NAMALWA (cell line): ENCODE results near the gene CLDN18.

ENCODE experiments used
- DNase-seq: peaks from one replicate; pipeline ENCODE4 v3.0.0-alpha.2; 2015; ENCODE audit warnings: low spot score

CLDN18 gene

DNA sequence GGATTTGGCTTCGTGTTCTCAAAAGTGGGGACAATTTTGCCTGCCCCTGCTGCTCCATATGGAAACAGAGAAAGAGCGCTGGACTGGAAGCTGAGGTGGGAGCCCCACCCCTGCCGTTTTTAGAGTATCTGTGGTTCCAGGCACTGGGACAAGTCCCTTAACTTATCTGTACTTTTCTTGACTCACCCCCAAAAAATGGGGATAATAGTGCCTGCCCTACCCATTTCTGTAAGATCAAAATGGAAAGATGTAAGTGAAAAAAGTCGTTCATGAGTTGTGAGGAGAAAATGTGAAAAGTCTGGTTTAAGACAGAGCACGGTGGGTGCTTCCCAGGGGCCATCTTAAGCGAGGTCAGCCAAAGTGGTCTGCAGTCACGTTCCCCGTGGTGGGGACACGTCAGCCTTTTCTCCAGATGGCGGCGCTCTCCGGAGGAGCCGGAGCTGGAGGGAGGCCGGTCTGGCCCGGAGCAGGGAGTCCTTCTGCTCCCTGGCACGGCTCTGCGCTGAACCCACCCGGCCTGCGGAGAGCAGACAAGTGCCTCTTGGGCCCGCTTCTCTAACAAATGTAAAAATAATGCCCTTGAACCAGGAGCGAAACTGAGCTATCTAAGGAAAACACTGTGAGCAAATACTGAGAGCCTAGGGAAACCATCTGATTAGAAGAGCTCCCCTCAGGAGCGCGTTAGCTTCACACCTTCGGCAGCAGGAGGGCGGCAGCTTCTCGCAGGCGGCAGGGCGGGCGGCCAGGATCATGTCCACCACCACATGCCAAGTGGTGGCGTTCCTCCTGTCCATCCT is at the start of gene CLDN18:
CLDN18 (plus strand) TSS at position 690 of the 797 bp plus-strand sequence; CDS start at position 751, 61 bp downstream.
- DNase-seq: no peak

DNA sequence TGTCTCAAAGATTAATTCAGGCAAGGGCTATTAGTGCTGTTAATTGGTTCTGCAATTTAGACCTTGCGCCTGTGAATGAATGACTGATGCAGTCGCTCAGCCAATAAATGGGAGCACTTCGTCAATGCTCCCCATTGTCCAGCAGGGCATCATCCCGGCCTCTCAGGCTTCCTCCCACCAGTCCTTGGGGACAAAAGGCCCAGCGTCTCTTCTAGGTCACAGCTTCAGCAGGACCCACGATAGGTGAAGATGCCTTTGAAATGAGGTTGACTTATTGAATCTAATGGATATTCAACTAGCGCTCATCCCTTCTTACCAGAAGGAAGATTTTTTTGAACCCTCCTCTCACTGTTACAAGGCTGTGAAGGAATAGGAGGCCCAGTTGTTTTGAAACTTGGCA is 47.7 kb upstream of the CLDN18 start:
- DNase-seq: no peak

DNA sequence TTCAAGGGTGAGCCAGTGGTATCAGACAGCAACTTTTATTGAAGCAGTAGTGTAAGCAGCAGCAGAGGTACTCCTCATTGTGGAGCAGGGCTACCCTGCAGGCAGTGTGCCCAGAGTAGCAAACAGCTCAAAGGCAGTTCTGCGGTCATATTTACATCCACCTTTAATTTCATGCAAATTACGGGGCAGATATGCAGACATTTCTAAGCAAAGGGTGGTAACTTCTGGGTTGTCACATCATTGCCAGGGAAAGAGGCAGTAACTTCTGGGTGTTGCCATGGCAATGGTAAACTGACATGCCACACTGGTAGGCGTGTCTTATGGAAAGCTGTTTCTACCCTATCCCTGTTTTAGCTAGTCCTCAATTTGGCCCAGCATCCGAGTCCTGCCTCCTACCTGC is 46.5 kb upstream of the CLDN18 start:
- no peak for DNase-seq

DNA sequence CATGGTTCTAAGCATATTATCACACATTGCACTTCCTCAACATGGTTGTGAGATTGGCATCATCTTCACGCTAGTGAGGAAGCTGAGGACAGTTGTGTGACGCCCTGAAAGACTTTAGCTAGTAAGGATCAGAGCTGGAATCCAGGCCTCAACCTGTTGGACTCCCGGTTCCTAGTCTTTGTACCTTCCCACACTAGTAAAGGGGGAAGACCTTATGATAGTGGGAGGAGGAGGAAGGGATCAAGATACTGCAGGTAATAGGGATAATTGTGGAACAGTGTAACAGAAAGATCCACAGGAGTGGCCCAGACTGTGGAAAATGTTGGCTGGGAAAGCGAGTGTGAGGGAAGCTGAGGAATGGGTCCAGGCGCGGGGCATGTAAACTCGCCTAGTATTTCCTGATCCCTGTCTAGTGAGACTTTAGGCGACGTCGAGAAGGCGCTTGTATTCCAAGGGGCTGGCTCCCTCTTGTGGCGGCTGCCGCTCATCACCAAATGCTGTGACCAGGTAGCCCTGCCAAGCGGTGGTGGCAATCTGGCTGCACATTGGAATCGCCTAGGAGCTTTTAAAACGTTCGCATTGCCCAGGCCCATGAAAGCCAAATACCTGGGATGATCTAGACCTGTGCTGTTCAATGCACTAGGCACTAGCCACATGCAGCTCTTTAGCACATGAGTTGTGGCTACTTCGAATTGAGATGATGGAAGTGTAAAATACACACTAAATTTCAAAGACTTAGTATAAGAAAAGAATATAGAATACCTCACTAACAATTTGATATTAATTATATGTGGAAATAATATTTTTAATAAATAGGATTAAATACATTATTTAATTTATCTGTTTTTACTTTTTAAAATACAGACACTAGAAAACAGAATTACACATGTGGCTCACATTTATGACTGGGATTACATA is 38.8 kb upstream of the CLDN18 start:
- peak; percentile 75 for DNase-seq

DNA sequence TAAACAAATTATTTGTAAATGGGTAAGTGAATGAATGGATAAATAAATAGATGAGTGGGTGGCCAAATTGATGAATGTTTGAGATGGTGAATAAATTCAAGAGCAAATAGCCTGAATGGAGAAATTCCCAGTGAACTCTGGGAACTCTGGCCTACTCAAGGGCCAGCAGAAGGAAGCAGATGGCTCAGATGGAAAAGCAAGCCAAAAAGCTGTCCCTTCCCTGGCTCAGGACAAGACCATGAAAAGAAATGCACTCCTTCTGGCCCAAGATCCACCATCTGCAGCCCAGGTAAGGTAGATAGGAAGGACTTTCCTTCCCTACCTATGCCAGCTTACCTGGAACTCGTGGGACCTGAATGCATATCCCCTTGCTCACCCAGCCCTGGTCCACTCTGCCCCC is 37.6 kb upstream of the CLDN18 start:
- DNase-seq: no peak

DNA sequence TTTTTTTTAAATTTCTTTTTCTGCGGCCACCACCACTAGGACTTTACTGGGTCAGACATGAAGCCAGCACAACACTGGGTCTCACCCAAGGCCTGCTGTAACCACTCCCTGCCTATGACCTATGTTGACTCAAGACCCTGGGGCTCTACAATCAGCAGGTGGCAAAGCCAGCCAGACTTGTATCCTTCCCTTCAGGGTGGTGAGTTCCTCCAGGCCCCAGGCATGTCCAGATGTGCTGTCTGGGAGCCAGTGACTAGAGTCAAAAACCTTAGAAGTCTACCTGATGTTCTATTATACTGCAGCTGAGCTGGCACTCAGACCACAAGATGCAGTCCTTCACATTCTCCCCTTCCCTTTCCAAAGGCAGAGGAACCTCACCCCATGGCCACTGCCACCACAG is 31.6 kb upstream of the CLDN18 start:
- DNase-seq: no peak

DNA sequence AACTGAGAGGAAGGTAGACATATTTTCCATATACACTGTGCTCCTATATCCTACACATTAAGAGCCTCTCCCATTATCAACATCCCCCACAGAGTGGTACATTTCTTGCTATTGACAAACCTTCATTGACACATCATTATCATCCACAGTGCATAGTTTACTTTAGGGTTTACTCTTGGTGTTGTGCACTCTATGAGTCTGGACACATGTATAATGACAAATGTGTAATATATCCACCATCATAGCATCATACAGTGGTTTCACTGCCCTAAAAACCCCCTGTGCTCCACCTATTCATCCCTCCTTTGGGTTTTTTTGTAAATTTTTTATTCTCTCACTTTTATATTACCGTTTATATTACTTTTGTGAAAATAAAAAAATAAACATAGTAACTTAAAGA is 22.2 kb upstream of the CLDN18 start:
- DNase-seq: no peak

DNA sequence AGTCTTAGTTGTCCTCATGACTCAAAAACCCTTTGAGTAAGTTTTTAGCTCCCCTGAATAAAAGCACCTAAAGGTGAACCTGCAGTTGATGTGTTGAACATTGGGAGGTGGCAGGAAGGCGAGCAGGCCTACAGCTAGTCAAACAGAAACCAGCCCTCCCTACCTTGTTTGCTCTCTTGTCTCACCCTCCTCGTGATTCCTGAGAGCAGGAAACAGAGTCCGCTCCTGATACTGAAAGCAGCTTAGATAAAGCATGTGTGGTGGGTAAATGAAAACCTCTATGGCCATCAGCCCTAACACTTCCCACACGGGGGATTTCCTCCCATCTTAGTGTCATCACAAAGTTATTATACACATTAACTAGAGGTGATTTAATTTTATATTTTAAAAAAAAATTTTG is 21.8 kb upstream of the CLDN18 start:
- DNase-seq: no peak

DNA sequence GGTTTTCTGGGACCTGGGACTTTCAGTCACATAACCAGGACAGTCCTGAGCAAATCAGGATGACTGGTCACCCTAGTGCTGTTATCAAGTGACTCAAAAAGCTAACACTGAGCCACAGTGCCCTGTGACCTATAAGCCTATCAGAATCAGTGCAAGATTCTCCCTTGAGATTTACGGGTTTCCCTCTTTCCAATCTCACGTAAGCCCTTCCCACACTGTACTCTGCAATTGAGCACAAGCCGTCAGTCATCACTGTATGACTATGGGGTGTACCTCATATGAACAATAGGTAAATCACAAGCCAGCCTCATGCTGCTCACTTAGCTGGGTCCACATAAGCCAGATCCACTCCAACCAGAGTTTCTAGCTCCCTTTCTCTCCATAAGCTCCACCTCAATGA is 21.0 kb upstream of the CLDN18 start:
- DNase-seq: no peak

DNA sequence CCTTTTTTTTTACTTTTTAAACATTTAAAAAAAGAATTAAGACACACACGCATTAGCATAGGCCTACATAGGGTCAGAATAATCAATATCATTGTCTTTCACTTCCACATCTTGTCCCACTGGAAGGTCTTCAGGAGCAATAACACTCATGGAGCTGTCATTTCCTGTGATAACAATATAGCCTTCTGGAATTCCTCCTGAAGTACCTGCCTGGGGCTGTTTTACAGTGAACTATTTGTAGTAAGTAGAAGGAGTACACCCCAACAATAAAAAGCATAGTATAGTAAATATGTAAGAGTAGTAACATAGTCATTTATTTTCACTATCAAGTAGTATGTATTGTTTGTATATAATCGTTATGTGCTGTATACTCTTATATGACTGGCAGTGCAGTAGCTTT is 19.5 kb upstream of the CLDN18 start:
- no peak for DNase-seq

DNA sequence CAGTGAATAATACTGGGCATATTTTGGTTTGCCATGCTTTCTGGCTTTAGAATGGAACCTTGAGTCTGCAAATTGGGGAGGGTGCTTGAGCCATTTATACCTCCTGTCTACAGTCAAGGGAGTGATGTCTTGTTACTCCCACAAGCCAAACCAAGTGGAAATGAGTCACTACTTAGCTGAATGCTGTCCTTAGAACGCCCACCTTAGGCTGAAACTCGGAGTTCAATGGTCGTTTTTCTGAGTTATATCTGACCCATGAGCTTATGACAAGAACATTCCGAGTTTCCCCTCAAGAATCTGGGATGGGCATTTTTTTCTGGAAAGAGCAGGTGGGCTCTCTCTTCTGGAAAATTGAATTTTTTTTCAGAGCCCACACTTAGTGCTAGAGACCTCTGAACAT is 17.4 kb upstream of the CLDN18 start:
- no peak for DNase-seq

DNA sequence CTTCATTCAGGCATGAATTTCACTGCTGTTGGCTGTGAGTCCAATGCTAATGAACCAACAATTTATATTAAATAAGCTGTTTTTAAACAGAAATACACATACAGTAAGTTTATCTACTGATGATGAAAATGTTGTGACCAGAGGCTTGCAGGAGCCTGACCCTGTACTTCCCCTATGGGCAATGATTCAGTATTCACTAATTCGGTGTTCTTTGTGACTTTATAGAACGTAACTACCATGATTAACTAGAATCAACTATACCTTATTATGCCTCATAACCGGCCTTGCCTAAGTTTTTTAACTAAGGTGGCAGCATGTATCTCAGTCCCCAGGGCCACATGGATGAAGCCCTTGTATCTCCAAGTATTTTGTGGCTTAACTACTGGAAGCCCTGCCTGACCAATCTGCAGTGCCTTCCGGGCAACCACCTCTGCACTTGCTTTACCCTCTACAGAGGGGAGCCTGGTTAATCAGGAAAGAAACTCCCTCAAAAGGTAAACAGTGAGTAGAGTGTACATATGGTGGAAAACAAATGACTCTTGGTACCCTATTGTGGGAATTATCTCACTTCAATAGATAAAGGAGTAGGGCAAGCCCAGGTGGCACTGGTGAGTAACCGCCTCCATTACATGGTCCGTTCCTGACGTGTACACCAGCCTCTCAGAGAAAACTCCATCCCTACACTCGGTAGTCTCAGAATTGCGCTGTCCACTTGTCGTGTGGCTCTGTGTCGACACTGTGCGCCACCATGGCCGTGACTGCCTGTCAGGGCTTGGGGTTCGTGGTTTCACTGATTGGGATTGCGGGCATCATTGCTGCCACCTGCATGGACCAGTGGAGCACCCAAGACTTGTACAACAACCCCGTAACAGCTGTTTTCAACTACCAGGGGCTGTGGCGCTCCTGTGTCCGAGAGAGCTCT is 11.6 kb upstream of the CLDN18 start:
- DNase-seq: no peak

DNA sequence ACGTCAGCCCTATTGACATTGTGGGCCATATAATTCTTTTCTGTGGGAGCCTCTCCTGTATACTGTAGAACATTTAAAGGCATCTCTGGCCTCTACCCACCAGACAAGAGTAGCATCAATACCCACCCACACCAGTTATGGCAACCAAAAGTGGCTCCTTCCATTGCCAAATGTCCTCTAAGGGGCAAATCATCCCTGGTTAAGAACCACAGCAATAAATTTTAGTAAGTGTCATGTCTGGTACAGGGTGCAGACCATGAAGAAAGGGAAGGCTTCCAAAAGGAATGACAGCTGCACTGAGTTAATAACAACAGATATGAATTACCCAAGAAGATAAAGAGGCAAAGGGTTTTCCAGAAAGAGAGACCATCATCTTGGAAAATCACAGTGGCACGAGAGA is 6.9 kb upstream of the CLDN18 start:
- no peak for DNase-seq

DNA sequence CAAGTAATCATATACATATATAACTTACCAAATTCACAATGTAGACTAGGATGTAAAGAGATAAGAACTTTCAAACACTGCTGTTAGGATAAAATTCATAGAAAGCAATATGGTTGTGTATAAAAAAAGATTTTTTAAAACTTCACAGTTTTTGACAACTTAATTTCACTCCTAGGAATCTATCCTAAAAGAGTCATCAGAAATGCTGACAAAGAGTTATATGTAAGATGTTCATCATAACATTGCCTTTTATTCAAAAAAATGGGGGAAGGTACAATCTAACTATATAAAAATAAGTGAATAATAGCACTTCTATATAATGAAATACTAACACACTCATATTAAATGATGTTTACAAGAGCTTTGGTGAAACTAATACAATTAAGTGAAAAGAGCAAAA is 4.3 kb upstream of the CLDN18 start:
- DNase-seq: no peak

DNA sequence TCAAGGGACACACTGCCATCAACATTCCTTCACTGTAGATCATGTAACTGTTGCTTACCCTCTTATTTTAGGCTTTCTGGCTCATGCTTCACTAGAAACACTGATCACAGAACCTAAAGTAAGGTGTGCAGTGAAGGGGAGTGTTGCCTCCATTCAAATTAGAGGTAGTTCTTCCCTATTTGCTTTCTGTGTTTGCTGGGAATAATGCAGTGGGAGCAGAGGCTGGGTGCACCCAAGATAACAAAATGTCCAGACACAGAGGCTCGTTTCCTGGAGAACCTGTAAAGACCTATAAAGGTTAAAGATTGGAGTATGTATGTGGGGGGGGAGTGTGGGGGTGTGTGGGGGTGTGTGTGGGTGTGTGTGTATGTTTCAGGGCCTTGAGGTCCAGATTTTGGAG is 2.1 kb upstream of the CLDN18 start:
- no peak for DNase-seq

DNA sequence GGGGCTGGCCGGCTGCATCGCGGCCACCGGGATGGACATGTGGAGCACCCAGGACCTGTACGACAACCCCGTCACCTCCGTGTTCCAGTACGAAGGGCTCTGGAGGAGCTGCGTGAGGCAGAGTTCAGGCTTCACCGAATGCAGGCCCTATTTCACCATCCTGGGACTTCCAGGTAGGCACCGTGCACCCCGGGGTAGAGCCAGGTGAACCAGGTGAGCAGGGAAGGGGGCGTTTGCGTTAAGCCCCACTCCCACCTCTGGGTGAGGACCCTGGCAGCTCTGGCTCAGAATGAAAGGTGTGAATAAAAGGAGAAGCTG is 267 bp downstream of the CLDN18 start:
- DNase-seq: no peak

DNA sequence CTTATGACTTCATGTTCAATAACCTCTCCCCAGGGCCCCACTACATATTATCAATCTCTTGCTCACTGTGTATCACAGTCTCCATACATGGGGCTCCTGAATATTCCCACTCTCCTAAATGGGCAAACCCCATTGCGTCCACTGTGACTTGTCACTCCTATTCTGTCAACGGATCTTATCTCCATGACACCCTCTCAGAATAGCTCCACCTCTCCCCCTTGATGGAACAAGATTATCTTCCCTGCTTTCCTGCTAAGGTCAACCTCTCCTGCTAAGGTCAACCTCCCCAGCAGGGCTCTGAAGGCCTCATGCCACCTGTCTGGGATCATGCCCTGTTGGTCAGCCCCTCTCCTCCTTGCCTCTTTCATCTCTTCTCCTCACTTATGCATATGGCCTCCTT is 1.8 kb downstream of the CLDN18 start:
- DNase-seq: no peak

DNA sequence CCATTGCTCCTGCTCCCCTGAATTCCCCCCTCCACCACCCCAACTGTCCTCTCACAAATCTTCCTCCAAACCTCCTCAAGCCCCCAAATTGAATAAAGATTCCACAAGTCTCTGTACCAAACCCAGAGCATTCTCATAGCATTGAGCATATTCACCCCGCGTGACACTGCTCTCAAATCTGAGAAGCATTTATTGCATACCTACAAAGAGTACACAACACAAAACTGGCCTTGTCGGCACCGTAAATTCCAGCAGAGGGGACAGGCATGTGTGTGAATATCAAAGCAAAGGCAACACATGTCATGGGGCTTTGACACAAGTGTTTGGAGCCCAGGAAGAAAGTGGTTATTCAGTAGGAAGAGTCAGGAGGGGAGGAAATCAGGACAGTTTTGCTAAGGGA is 2.6 kb downstream of the CLDN18 start:
- no peak for DNase-seq

DNA sequence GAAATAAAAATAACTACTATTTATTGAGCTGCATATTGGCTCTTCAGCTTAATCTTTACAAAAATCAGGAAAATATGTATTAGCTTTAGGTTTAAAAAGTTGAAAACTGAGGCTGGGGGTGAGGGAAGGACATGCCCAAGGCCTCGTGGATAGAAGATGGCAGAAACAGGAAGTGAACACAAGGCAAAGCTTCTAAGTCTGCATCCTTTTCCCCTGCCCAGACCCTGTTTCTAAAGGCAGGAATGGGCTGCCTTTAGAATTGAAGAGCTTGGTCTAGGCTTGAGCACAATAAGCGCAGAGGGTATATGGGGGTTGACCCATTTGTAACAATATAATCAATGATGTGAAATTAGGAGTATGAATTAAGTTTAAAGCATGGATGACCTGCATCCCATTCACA is 6.1 kb downstream of the CLDN18 start:
- DNase-seq: no peak

DNA sequence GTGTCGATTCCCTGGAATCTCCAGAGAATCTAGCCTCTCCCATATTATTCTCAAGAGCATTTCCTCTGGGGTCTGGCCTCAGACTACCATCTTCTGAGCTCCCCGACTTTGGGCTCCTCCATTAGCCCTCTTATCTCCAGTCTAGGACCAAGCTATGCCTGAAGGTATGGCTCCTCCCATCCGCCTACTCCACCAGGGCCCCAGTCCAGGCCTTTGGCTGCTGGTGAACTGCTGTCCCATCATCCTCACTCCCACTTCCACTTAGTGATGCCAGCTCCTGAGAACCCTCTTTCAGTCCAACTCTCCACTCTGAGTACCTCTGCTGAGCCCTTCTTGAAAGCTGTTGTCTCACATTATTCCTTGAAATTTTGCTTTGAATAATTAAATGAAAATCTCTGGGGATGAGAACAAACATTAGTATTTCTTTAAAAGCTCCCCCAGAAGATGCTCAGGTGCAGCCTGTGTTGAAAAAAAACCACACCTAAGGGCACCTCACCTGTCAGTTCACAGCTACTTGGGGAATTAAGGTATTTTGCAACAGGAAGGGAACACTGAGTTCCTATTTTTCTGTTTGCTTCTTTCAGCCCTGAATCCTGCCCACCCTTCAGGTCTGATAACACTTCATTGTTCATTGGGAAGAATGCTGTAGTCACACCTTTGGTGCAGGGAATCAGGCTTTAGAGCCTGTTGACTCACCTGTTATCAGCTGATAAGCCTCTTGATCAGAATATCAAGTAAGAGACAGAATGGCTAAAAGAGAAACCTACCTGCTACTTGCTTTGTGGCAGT is 9.5 kb downstream of the CLDN18 start:
- DNase-seq: no peak

DNA sequence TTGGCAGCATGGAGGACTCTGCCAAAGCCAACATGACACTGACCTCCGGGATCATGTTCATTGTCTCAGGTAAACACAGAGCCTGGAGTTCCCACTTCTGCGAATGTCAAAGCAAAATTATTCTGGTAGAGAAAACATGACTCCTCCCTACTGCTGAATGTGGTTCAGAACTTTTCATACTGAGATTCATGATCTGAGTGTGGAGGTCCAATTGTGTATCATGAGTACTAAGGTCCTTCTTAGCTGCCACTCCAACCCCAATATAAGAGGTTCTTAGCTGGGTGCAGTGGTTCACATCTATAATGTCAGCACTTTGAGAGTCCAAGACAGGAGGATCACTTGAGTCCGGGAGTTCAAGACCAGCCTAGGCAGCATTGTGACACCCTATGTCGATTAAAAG is 13.8 kb downstream of the CLDN18 start:
- no peak for DNase-seq

DNA sequence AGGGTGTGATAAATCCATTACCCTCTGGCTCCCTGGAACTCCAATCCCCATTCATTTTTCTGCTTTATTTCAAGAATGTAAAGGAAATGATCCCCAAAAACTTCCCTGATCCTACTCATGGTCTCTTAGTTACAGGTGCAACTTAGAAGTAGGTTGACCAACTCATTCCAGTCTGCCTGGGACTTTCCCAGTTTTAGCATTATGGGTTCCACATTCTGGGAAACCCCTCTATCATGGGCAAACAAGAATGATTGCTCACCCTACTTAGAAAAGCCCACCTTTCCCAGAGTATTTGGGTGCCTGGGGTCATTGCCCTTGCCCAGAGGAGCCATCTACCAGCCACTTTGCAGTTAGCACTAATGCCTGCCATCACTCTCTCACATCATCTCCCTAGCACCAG is 15.6 kb downstream of the CLDN18 start:
- DNase-seq: no peak
